Smooth muscle cell (in vitro differentiated cells): ENCODE data around the gene ZFYVE19. TPM values are rescaled to one million over a fixed set of nuclear protein-coding genes. Genes with fewer than 3 reads are reported as not detected.

Experiments
- DNase-seq: peaks from one replicate; lab custom pipeline; 2025; ENCODE audit not compliant: unreplicated experiment; lab: John Stamatoyannopoulos, UW
- H2AFZ ChIP-seq: fragments of 200-600 bp; sonication (generic); 2 replicates; pipeline ENCODE4 v1.6.0; 2016; ENCODE audit warnings: antibody characterized with exemption, low read depth, mild to moderate bottlenecking
- H3F3A ChIP-seq: fragments of 200-600 bp; sonication (generic); 2 replicates; pipeline ENCODE4 v1.6.0; 2017; ENCODE audit warnings: antibody characterized with exemption, low read depth
- H3K27ac ChIP-seq: fragments of 200-600 bp; sonication (generic); 2 replicates; pipeline ENCODE4 v1.5.1; 2016; ENCODE audit warnings: low read depth, mild to moderate bottlenecking
- H3K27me3 ChIP-seq: fragments of 200-600 bp; sonication (generic); 2 replicates; pipeline ENCODE4 v1.6.1; 2016; ENCODE audit warnings: low read depth, mild to moderate bottlenecking
- H3K36me3 ChIP-seq: fragments of 200-600 bp; sonication (generic); 2 replicates; pipeline ENCODE4 v1.5.1; 2016; ENCODE audit warnings: low read depth
- H3K4me1 ChIP-seq: fragments of 200-600 bp; sonication (generic); 2 replicates; pipeline ENCODE4 v1.5.1; 2016; ENCODE audit warnings: low read depth
- H3K4me2 ChIP-seq: fragments of 200-600 bp; sonication (generic); 2 replicates; pipeline ENCODE4 v1.6.0; 2016; ENCODE audit warnings: mild to moderate bottlenecking
- H3K4me3 ChIP-seq: fragments of 200-600 bp; sonication (generic); 2 replicates; pipeline ENCODE4 v1.5.1; 2016; ENCODE audit warnings: mild to moderate bottlenecking
- H3K79me2 ChIP-seq: fragments of 200-600 bp; sonication (generic); 2 replicates; pipeline ENCODE4 v1.6.0; 2016; ENCODE audit warnings: low read depth, mild to moderate bottlenecking
- H3K9ac ChIP-seq: fragments of 200-600 bp; sonication (generic); 2 replicates; pipeline ENCODE4 v1.6.0; 2016; ENCODE audit warnings: low read depth
- H3K9me3 ChIP-seq: fragments of 200-600 bp; sonication (generic); replicated peaks from 2 replicates; pipeline ENCODE4 v1.5.1; 2016; ENCODE audit warnings: low read depth
- H4K20me1 ChIP-seq: fragments of 200-600 bp; sonication (generic); 2 replicates; pipeline ENCODE4 v1.6.0; 2016; ENCODE audit warnings: low read depth
- CTCF ChIP-seq: fragments of 200-600 bp; sonication (generic); IDR thresholded peaks from 2 replicates; pipeline ENCODE4 v1.5.1; 2017; ENCODE audit warnings: borderline replicate concordance, mild to moderate bottlenecking, antibody characterized with exemption; ENCODE audit not compliant: insufficient read depth, poor library complexity, severe bottlenecking
- WGBS: methylation state at CpG from one replicate; pipeline ENCODE4 v1.1.7; 2016; ENCODE audit warnings: low lambda C conversion rate; 5-methylcytosine and 5-hydroxymethylcytosine counted together
- polyA plus RNA-seq: library from polyadenylated mRNA; unstranded; fragments of >200 nt; fragmentation: Nextera tagmentation; extraction: Ambion mirVana; gene quantifications from 2 replicates; pipeline ENCODE4 v1.2.1, GENCODE V29; 2016
- total RNA-seq: library from RNA; depleted of rRNA; stranded (reverse); fragments of >200 nt; gene quantifications from 2 replicates; pipeline ENCODE4 v1.2.3, GENCODE V29; 2014

ZFYVE19 gene
- total and polyA plus RNA-seq, 2 experiments from 2014 or later, result 16.5 to 30.1 TPM

GRCh38 chr15:40766906-40767837 lies 39.7 kb upstream of the ZFYVE19 start:
- no peak for DNase-seq
- no peak overlapping the region for H2AFZ ChIP-seq
- 85% methylated on average over 32 of the region's 32 CpGs for WGBS
- H3F3A ChIP-seq, result peaks cover 7% of the 10 kb centered on the region
- no peaks in the 10 kb centered on the region for H3K79me2 ChIP-seq
- TF ChIP-seq CTCF, result no peak
- H4K20me1 ChIP-seq, result no peaks in the 10 kb centered on the region
- no peaks in the 10 kb centered on the region for H3K27me3 ChIP-seq
- no peak overlapping the region for H3K4me2 ChIP-seq
- H3K36me3 ChIP-seq, result no peaks in the 10 kb centered on the region
- H3K27ac ChIP-seq, result no peak overlapping the region
- H3K4me1 ChIP-seq, result peaks cover 9% of the 10 kb centered on the region
- H3K9me3 ChIP-seq, result no peaks in the 10 kb centered on the region
- H3K4me3 ChIP-seq, result no peak overlapping the region
- H3K9ac ChIP-seq, result no peak overlapping the region

GRCh38 chr15:40767838-40768500 lies 38.9 kb upstream of the ZFYVE19 start:
- Histone ChIP-seq H3K79me2 (no peaks in the 10 kb centered on the region), H4K20me1 (no peaks in the 10 kb centered on the region), H2AFZ (no peak overlapping the region), H3K36me3 (no peaks in the 10 kb centered on the region), H3K9me3 (no peaks in the 10 kb centered on the region), H3K27ac (no peak overlapping the region), H3K4me3 (no peak overlapping the region), H3K9ac (no peak overlapping the region), H3K4me1 (peaks cover 9% of the 10 kb centered on the region), H3K27me3 (no peaks in the 10 kb centered on the region), H3K4me2 (no peak overlapping the region), H3F3A (peaks cover 7% of the 10 kb centered on the region)
- no peak for DNase-seq
- 94% methylated on average over 28 of the region's 29 CpGs for WGBS
- no peak for TF ChIP-seq CTCF

- H3K79me2 ChIP-seq, result no peaks in the 10 kb centered on the region
- H3K4me1 ChIP-seq, result peaks cover 9% of the 10 kb centered on the region
- H3K9me3 ChIP-seq, result no peaks in the 10 kb centered on the region
- no peak overlapping the region for H3K4me2 ChIP-seq
- no peak overlapping the region for H2AFZ ChIP-seq
- H3K9ac ChIP-seq, result no peak overlapping the region
- no peaks in the 10 kb centered on the region for H3K27me3 ChIP-seq
- TF ChIP-seq CTCF, result no peak
- no peak overlapping the region for H3K27ac ChIP-seq
- H3K4me3 ChIP-seq, result no peak overlapping the region
- H4K20me1 ChIP-seq, result no peaks in the 10 kb centered on the region
- H3K36me3 ChIP-seq, result no peaks in the 10 kb centered on the region
- no peak for DNase-seq
- WGBS, result 90% methylated on average over 19 of the region's 21 CpGs
- H3F3A ChIP-seq, result peaks cover 7% of the 10 kb centered on the region
Measured at GRCh38 chr15:40768521-40769273, 38.2 kb upstream of the ZFYVE19 start.
